NCI-H1092 treated with DMSO at 0.1 percent for 48 hours (cell line): ENCODE results near the gene ESYT3.
"Not testable (repeated sequence)": the region's sequence is repeated elsewhere in the genome, so short reads cannot be mapped to it uniquely, and the experiment has no call there.

Experiments
- DNase-seq: peaks from one replicate; lab custom pipeline; 2025; lab: John Stamatoyannopoulos, UW

The ESYT3 gene

GRCh38 chr3:138461896-138462295, 27.5 kb downstream of the ESYT3 start:
- DNase-seq, result no peak

DNA sequence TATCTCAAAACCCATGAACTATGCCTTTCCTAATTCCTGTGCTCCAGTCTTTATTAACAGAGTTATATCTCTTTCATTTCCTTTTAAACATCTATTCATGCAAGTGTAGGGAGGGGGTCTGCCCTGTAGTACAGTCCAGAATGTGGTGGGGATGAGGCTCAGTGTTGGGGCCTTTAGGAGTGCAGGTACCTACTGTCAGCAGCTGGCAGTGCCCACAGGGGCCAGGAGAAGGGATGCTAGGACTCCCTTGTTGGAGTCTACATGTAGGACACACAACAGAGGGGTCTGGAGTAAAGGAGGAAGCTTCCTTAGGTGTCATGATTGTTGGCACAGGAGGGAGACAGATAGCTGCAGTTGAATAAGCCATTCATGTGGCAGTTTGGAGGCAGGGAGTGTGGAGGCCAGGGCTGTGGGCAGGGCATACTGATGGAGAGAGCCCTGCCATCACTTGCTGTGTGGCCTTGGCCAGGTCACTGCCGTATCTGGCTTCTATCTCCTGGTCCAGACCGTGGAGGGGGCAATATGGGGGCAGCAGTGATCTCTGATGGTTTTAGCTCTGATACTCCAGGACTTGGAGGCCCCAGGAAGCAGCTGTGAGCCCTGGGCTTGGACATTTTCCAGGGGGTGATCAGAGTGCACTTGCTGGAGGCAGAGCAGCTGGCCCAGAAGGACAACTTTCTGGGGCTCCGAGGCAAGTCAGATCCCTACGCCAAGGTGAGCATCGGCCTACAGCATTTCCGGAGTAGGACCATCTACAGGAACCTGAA, 29.5 kb downstream of the ESYT3 start:
- no peak for DNase-seq

- DNase-seq, result no peak
Observed at GRCh38 chr3:138464491-138464860, 30.1 kb downstream of the ESYT3 start.

GRCh38 chr3:138465451-138465850, 31.0 kb downstream of the ESYT3 start:
- DNase-seq, result no peak

GRCh38 chr3:138465925-138466324, 31.5 kb downstream of the ESYT3 start:
- DNase-seq, result no peak

- DNase-seq, result no peak
Observed at GRCh38 chr3:138467931-138468330, 33.5 kb downstream of the ESYT3 start.

- DNase-seq, result no peak
Observed at GRCh38 chr3:138468451-138468850, 34.0 kb downstream of the ESYT3 start.

DNA sequence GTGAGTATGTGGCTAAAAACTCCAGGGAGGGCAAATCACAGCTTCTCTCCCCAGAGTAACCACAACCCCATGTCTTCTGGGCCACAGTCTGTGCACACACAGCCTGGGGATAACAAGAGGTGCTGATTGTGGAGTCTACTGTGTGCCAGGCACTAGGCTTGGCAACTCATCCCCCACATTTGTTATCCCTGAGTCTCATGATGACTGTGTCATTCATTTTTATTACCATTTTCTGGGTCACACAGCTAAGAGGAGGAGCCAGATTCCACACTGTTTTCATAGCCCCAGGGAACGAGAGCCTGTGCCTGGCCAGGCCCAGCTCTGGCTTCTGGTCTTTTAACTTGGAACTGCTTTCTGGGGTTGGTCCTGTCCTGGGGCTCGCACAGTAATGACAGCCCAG, 34.5 kb downstream of the ESYT3 start:
- no peak for DNase-seq

- DNase-seq, result no peak
Observed at GRCh38 chr3:138469874-138470273, 35.5 kb downstream of the ESYT3 start.

DNA sequence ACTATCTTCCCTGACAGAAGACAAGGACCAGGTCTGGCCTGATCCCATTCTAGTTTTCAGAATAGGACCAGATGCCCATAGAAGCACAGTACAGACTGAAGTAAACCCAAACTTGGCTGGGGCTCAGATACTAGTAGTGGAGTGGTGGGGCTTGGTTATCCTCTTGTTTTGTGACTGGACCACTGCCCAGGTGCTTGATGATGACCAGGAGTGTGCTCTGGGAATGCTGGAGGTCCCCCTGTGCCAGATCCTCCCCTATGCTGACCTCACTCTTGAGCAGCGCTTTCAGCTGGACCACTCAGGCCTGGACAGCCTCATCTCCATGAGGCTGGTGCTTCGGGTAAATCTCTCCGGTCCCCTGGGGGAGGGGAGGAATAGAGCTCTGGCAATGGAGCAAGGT, 36.3 kb downstream of the ESYT3 start:
- DNase-seq, result no peak

DNA sequence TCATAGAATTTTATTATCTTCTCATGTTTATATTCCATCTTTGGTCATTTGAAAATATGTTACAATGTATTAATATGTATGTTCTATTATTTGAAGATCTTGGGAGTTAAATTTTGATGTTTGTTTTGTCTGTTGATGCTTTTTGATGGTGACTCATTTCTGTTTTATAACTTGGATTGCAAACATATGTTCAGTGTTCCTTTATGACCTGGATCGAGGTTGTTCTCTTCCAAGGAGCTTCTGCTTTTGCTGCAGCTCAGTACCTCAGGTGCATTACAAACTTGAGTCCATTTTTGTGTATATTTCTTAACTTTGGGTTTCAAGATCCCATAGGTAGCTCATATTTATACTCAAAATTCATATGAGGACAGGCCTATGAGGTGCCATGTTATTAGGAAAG, 37.1 kb downstream of the ESYT3 start:
- DNase-seq, result no peak

DNA sequence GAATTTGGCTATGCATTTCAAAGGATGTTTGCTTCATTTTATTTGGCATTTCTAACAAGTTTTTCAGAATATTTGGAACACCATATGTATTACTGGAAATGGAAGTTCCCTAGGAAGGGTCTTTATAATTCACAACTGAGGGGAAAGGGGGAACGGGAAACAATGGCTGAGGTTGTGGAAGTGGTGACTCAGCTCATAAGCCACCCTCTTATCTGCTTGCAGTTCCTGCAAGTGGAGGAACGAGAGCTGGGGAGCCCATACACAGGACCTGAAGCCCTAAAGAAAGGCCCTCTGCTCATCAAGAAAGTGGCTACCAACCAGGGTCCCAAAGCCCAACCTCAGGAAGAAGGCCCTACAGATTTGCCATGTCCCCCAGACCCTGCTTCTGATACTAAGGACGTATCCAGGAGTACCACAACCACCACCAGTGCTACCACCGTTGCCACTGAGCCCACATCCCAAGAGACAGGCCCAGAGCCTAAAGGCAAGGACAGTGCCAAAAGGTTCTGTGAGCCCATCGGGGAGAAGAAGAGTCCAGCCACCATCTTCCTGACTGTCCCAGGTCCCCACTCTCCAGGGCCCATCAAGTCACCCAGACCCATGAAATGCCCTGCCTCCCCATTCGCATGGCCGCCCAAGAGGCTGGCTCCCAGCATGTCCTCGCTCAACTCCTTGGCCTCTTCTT, 37.9 kb downstream of the ESYT3 start:
- no peak for DNase-seq

DNA sequence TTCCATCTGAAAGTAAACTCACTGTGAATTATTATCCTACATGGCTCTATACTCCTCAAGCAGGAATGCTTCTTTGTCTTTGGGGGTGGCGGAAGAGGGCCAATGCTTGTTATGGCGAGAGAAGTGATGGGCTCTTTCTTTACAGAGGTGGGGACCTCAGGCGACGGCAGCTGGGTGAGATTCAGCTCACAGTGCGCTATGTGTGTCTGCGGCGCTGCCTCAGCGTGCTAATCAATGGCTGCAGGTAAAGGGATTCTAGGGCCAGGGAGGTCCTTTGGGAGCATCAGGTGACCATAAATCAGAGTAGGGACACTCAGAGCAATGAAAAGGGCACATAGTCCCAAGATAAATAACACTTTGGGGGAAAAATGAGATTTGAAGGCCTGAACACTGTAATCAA, 39.0 kb downstream of the ESYT3 start:
- DNase-seq, result no peak

DNA sequence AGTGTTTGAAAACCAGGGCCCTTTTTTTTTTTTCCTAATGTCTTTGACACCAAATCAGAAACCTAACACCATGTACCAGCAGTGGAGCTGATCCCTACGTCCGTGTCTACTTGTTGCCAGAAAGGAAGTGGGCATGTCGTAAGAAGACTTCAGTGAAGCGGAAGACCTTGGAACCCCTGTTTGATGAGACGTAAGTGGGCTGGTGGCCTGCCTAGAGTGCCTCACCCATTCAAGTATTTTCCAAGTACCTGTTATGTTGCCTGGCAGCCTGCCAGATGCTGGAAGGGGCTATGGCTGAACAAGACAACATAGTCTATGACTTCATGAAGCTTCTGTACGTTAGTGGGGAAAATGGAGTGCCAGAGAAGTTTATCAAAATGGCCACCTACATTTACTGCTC, 39.7 kb downstream of the ESYT3 start:
- no peak for DNase-seq

DNA sequence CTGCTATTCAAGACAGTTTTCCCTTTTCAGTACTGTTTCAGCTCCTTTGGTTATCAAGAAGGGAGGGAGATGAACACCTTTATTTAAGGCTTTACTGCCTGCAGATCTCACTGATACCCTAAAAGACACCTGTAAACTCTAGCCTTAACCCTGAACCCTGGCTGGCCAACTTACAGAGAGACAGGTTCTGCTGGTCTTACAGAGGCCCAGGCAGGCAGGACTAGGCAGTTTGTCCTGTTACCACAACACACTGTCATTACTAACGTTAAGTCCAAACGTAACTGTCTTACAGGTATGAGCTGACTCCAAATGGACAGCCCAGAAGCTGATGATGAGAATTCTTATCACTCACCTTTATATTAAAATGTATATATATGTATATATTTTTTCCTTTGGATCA, 42.1 kb downstream of the ESYT3 start:
- DNase-seq, result no peak

DNA sequence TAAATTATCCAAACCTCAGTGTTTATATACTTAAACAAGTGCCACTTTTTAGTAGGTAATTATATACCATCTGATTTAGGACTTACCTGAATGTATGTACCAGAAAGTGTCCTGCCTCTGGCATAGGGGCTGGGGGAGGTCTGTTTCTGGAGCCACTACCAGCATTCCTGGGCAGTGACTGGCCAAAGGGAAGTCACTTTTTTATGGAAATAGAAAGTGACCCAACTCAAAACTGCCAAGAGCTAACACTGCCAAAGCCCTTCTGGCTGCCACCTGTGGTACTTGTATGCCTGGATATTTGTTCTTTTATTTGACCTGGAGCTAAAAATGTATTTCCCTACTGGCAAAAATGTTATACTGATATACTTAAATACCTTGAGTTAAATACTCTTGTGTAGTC, 42.7 kb downstream of the ESYT3 start:
- no peak for DNase-seq

GRCh38 chr3:138477801-138478200, 43.4 kb downstream of the ESYT3 start:
- DNase-seq, result no peak

DNA sequence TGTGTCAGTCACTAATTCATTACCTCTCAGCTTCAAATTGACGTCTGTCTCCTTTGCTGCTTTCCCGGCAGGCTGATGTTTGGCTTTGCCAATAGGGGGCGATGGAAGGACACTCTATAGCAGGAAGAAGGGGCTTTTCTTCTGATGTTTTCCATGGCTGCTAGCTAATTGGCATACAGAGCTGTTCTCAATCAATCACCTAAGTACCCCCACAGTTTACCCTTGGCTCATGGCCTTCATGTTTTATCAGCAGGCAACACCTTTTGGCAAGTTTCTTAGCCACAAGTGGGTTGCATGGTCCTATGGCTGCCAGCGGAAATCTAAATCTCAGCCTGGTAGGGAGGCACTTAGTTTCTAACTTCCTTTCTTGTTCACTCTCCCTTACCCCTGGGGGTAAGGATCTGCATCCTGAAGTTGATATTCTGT, 45.0 kb downstream of the ESYT3 start:
- DNase-seq, result peak; percentile 41

- not testable (repeated sequence) for DNase-seq
Observed at GRCh38 chr3:138484672-138485071, 50.3 kb downstream of the ESYT3 start.

- DNase-seq, result not testable (repeated sequence)
Observed at GRCh38 chr3:138486580-138486979, 52.2 kb downstream of the ESYT3 start.

GRCh38 chr3:138491971-138492370, 57.6 kb downstream of the ESYT3 start:
- DNase-seq, result no peak

DNA sequence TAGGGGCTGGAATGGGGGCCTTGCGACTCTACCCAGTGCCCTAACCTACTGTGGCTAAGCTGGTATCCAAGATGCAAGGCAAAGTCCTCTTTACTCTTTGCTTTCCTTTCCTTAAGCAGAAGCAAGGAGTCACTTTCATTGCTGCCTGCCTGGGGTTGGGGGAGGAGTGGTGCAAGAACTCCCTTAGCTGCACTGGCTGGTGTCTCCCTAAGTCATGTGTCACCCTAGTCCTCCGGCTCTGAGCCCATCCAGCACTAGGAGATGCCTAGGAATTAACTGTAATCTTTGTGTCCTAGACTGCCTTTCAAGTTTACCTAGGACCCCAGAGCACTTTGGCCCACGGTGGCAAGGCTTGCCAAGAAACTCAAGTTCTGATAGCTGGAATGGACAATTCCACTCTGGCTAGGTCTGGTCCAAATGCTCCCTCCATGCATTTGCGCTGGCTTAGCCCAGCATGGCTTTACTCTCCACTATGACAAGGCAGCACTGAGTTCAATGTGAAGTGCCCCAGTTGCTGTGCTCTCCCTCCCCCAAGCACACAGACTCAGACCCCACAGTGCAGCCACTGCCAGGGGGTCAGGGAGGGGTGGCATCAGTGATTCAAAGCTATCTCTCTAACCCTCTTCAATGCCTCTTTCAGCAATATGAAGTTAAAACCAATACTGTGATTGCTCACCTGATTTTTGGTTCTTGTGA, 58.7 kb downstream of the ESYT3 start:
- DNase-seq, result no peak
